Body of pancreas (tissue), 4 donors: ENCODE results near the gene ACP3. TPM values are rescaled to one million over a fixed set of nuclear protein-coding genes. Genes with fewer than 3 reads are reported as not detected.

ENCODE experiments used
- ATAC-seq: fragments of 150-250 bp; one replicate; pipeline ENCODE4 v1.9.1; 2016
- DNase-seq, 4 donors: peaks; one replicate each; pipeline ENCODE4 v3.0.0-alpha.2; 2019
- H3K27ac ChIP-seq, 4 donors: fragments of 200-600 bp; sonication (generic); 1 replicate in 3 of 4; 2 replicates in 1 of 4; pipeline versions ENCODE4 v1.5.1 to v1.6.1; 2016 to 2019; ENCODE audit warnings: mild to moderate bottlenecking in 1 of 4, mixed read lengths in 1 of 4, moderate library complexity in 1 of 4
- H3K27me3 ChIP-seq, 2 donors: fragments of 200-600 bp; sonication (generic); one replicate each; pipeline ENCODE4 v1.6.0; 2016; ENCODE audit warnings: mild to moderate bottlenecking in 1 of 2
- H3K36me3 ChIP-seq, 2 donors: fragments of 200-600 bp; sonication (generic); replicated peaks in 1 of 2; 2 replicates each; pipeline ENCODE4 v1.5.1; 2016; ENCODE audit warnings: low read depth in 2 of 2; ENCODE audit not compliant: insufficient read depth in 1 of 2
- H3K4me1 ChIP-seq: fragments of 200-600 bp; sonication (generic); one replicate; pipeline ENCODE4 v1.6.0; 2016
- H3K4me3 ChIP-seq, 2 donors: fragments of 200-600 bp; sonication (generic); 1 replicate in 1 of 2; 2 replicates in 1 of 2; pipeline ENCODE4 v1.5.1; 2016 to 2019
- H3K9me3 ChIP-seq, 3 donors: fragments of 200-600 bp; sonication (generic); 1 replicate in 2 of 3; 2 replicates in 1 of 3; pipeline ENCODE4 v1.5.1; 2016
- CTCF ChIP-seq, 7 experiments: fragments of 450-650 bp in 4 of 7; fragments of 200-600 bp in 3 of 7; sonication (generic) in 3 of 7; IDR thresholded peaks; one replicate each; pipeline ENCODE4 v1.5.1; 2016 to 2019; ENCODE audit warnings: antibody characterized with exemption in 7 of 7
- POLR2A ChIP-seq, 3 donors: fragments of 450-650 bp; IDR thresholded peaks; one replicate each; pipeline ENCODE4 v1.6.1; 2016; ENCODE audit warnings: antibody characterized with exemption in 3 of 3, mild to moderate bottlenecking in 2 of 3
- WGBS, 2 donors: methylation state at CpG; one replicate each; pipeline ENCODE4 v1.1.5; 2017; 5-methylcytosine and 5-hydroxymethylcytosine counted together
- intact Hi-C: fragments of 100-400 bp; cut with DNase I; formaldehyde crosslinking; loops from one replicate; pipeline ENCODE4 v1.15.1; 2023
- total RNA-seq, 2 donors: library from RNA; depleted of rRNA; stranded (reverse); fragments of >200 nt; gene quantifications; one replicate each; pipeline ENCODE4 v1.1.0, GENCODE V29; 2016

ACP3 gene
- total RNA-seq, 2 donors from 2014 or later = 0.33 to 1.6 TPM

DNA sequence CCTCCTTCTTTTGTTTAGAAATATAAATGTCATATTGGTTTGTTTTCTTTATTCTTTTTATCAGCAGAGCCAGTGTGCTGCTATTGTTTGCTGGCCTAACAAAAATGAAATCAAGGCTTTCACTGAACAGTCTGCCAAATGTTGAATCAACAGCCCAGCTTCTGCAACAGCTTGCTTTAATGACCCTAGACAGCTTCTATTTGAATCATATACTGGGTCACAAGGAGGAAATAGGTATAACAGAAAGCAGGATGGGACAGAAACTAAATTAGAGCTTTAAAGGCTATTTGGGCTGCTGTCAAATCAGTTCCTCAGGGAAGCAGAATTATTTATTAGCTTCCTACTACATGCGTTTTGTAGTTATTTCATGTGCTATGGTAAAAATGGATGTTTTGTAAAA, 88.0 kb downstream of the ACP3 start:
- no peaks in the 10 kb centered on the region for H3K9me3 ChIP-seq
- intact Hi-C loops = loop anchor here (10.0 kb wide), 1 partner anchor 50 kb away; no protein-coding TSS in a partner anchor
- no peak for ATAC-seq
- H3K27ac ChIP-seq = no peak overlapping the region
- TF ChIP-seq CTCF (IDR thresholded peaks at IDR 0.05) = no peak
- no peak for TF ChIP-seq POLR2A (IDR thresholded peaks at IDR 0.05)
- H3K27me3 ChIP-seq = no peaks in the 10 kb centered on the region
- H3K36me3 ChIP-seq = no peaks in the 10 kb centered on the region
- 64 to 72% methylated on average over 1 of the region's 1 CpG for WGBS, 2 donors
- H3K4me3 ChIP-seq = no peak overlapping the region
- DNase-seq = no peak
- peaks cover 9% of the 10 kb centered on the region for H3K4me1 ChIP-seq

GRCh38 chr3:132405609-132406299, 88.5 kb downstream of the ACP3 start:
- intact Hi-C loops = loop anchor here (10.0 kb wide), 1 partner anchor 51 kb away; no protein-coding TSS in a partner anchor
- DNase-seq (no peak), ATAC-seq (no peak)
- no peaks in the 10 kb centered on the region for H3K9me3 ChIP-seq
- TF ChIP-seq CTCF (IDR thresholded peaks at IDR 0.05) = no peak
- TF ChIP-seq POLR2A (IDR thresholded peaks at IDR 0.05) = no peak
- H3K27ac ChIP-seq = no peak overlapping the region
- WGBS, 2 donors = 77 to 79% methylated on average over 4 of the region's 4 CpGs
- H3K4me3 ChIP-seq = no peak overlapping the region
- peaks cover 9% of the 10 kb centered on the region for H3K4me1 ChIP-seq
- H3K27me3 ChIP-seq = no peaks in the 10 kb centered on the region
- H3K36me3 ChIP-seq = no peaks in the 10 kb centered on the region

DNA sequence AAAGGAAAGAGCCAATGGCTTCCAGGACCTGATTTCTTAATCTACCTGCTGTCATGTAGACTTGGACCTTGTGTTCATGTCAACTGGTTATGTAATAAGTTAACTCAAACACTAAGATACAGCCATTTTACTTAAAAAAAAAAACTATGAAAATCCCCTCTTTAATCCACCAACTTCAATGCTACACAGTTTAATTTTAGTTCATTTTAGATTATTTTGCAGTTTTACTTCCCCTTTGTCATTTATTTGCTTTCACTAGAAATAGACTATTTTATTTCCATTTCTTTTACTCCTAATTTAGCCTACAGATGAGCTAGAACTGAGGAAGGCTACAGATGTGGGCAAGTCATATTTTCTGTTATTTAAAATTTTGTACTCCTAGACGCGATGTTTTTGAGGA, 89.4 kb downstream of the ACP3 start:
- peaks cover 9% of the 10 kb centered on the region for H3K4me1 ChIP-seq
- H3K36me3 ChIP-seq = no peaks in the 10 kb centered on the region
- WGBS, 2 donors = 86 to 97% methylated on average over 2 of the region's 2 CpGs
- intact Hi-C loops = loop anchor here (10.0 kb wide), 1 partner anchor 52 kb away; no protein-coding TSS in a partner anchor
- H3K9me3 ChIP-seq = no peaks in the 10 kb centered on the region
- no peak overlapping the region for H3K4me3 ChIP-seq
- H3K27me3 ChIP-seq = no peaks in the 10 kb centered on the region
- TF ChIP-seq POLR2A (IDR thresholded peaks at IDR 0.05) (no peak), CTCF (IDR thresholded peaks at IDR 0.05) (no peak)
- no peak for DNase-seq
- ATAC-seq = no peak
- no peak overlapping the region for H3K27ac ChIP-seq

GRCh38 chr3:132407025-132407424, 89.8 kb downstream of the ACP3 start:
- ATAC-seq (no peak), DNase-seq (no peak)
- peaks cover 9% of the 10 kb centered on the region for H3K4me1 ChIP-seq
- H3K4me3 ChIP-seq = no peak overlapping the region
- H3K27ac ChIP-seq = no peak overlapping the region
- WGBS, 2 donors = 69 to 81% methylated on average over 2 of the region's 2 CpGs
- no peaks in the 10 kb centered on the region for H3K9me3 ChIP-seq
- intact Hi-C loops = loop anchor here (10.0 kb wide), 1 partner anchor 52 kb away; no protein-coding TSS in a partner anchor
- TF ChIP-seq POLR2A (IDR thresholded peaks at IDR 0.05) = no peak
- no peak for TF ChIP-seq CTCF (IDR thresholded peaks at IDR 0.05)
- H3K36me3 ChIP-seq = no peaks in the 10 kb centered on the region
- H3K27me3 ChIP-seq = no peaks in the 10 kb centered on the region

Other genes starting within 250 kb of the ACP3 start
- gene DNAJC13, start 100.1 kb downstream of the ACP3 start, total RNA-seq = 10 to 100 TPM; 21.5 to 36.9 TPM